SK-N-SH (cell line): Measurements from ENCODE around the gene PROC.

ENCODE experiments used
- CTCF ChIP-seq: fragments of 200-600 bp; sonication (generic); IDR thresholded peaks from 2 replicates; pipeline ENCODE4 v1.6.1; 2017; ENCODE audit warnings: antibody characterized with exemption, mild to moderate bottlenecking, moderate library complexity
- EZH2phosphoT487 ChIP-seq: fragments of 200-600 bp; sonication (generic); IDR thresholded peaks from 2 replicates; pipeline ENCODE4 v1.6.1; 2017; ENCODE audit warnings: low read depth, mixed run types, mild to moderate bottlenecking, antibody characterized with exemption, moderate library complexity, borderline replicate concordance
- FOXJ3 ChIP-seq: sonication (generic); formaldehyde crosslinking; IDR thresholded peaks from 2 replicates; pipeline ENCODE4 v1.5.1; 2020; ENCODE audit warnings: mild to moderate bottlenecking, missing genetic modification reagents
- RAD21 ChIP-seq: IDR thresholded peaks from 2 replicates; pipeline ENCODE4 v1.6.1; 2012; ENCODE audit warnings: mild to moderate bottlenecking, low read length
- RCOR1 ChIP-seq: fragments of 150-350 bp; IDR thresholded peaks from 2 replicates; pipeline ENCODE4 v1.6.1; 2017; ENCODE audit warnings: antibody characterized with exemption, low read length
- TF ChIP-seq, protein P1 (sequence below): IDR thresholded peaks from 2 replicates; pipeline ENCODE4 v1.6.1; 2012; ENCODE audit warnings: mild to moderate bottlenecking, low read depth, low read length, moderate library complexity

GRCh38 chr2:127420039-127420864 lies 2.0 kb downstream of the PROC start:
- TF ChIP-seq CTCF (no peak), EZH2phosphoT487 (no peak), FOXJ3 (CRISPR knock-in tag) (no peak), RAD21 (no peak), RCOR1 (no peak)
- TF ChIP-seq, protein P1, sequence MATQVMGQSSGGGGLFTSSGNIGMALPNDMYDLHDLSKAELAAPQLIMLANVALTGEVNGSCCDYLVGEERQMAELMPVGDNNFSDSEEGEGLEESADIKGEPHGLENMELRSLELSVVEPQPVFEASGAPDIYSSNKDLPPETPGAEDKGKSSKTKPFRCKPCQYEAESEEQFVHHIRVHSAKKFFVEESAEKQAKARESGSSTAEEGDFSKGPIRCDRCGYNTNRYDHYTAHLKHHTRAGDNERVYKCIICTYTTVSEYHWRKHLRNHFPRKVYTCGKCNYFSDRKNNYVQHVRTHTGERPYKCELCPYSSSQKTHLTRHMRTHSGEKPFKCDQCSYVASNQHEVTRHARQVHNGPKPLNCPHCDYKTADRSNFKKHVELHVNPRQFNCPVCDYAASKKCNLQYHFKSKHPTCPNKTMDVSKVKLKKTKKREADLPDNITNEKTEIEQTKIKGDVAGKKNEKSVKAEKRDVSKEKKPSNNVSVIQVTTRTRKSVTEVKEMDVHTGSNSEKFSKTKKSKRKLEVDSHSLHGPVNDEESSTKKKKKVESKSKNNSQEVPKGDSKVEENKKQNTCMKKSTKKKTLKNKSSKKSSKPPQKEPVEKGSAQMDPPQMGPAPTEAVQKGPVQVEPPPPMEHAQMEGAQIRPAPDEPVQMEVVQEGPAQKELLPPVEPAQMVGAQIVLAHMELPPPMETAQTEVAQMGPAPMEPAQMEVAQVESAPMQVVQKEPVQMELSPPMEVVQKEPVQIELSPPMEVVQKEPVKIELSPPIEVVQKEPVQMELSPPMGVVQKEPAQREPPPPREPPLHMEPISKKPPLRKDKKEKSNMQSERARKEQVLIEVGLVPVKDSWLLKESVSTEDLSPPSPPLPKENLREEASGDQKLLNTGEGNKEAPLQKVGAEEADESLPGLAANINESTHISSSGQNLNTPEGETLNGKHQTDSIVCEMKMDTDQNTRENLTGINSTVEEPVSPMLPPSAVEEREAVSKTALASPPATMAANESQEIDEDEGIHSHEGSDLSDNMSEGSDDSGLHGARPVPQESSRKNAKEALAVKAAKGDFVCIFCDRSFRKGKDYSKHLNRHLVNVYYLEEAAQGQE, result no peak
